Testis (tissue), 3 donors: Measurements from ENCODE around the gene SLC35B2. TPM values are rescaled to one million over a fixed set of nuclear protein-coding genes. Genes with fewer than 3 reads are reported as not detected.

Experiments used
- DNase-seq: peaks from one replicate; pipeline ENCODE4 v3.0.0-alpha.2; 2019
- H3K27ac ChIP-seq, 2 donors: fragments of 200-600 bp; sonication (generic); one replicate each; pipeline ENCODE4 v1.5.1; 2019
- H3K27me3 ChIP-seq: fragments of 200-600 bp; sonication (generic); one replicate; pipeline ENCODE4 v1.5.1; 2019
- H3K36me3 ChIP-seq: fragments of 200-600 bp; sonication (generic); one replicate; pipeline ENCODE4 v1.5.1; 2017; ENCODE audit warnings: low read depth; ENCODE audit errors: missing control alignments
- H3K4me1 ChIP-seq: fragments of 200-600 bp; sonication (generic); one replicate; pipeline ENCODE4 v1.5.1; 2019
- H3K4me3 ChIP-seq, 2 donors: fragments of 200-600 bp; sonication (generic); one replicate each; pipeline ENCODE4 v1.5.1; 2017 to 2019
- H3K9me3 ChIP-seq: fragments of 200-600 bp; sonication (generic); one replicate; pipeline ENCODE4 v1.5.1; 2017
- POLR2A ChIP-seq: fragments of 450-650 bp; IDR thresholded peaks from one replicate; pipeline ENCODE4 v1.6.1; 2017; ENCODE audit warnings: antibody characterized with exemption, mild to moderate bottlenecking, moderate library complexity
- WGBS, 2 donors: methylation state at CpG; one replicate each; pipeline ENCODE4 v1.1.5; 2018; 5-methylcytosine and 5-hydroxymethylcytosine counted together
- intact Hi-C: fragments of 100-400 bp; cut with DNase I; formaldehyde crosslinking; loops from one replicate; pipeline ENCODE4 v1.15.1; 2023; ENCODE audit warnings: low total_unique reads
- polyA plus RNA-seq: library from polyadenylated mRNA; stranded (reverse); fragments of 350-450 nt; fragmentation: Illumina TruSeq; extraction: RNeasy Lipid Tissue Mini Kit (QIAGEN cat#74804); gene quantifications from one replicate; pipeline ENCODE4 v1.2.3, GENCODE V29; 2014; ENCODE audit warnings: low read depth, low replicate concordance; ENCODE audit not compliant: insufficient read depth
- total RNA-seq, 2 donors: library from RNA; depleted of rRNA; stranded (reverse); fragments of >200 nt; gene quantifications; one replicate each; pipeline ENCODE4 v1.2.3, GENCODE V29; 2016
- TF ChIP-seq, protein P1 (sequence below), 3 experiments: fragments of 450-650 bp in 2 of 3; fragments of 200-600 bp in 1 of 3; sonication (generic) in 1 of 3; IDR thresholded peaks; one replicate each; pipeline ENCODE4 v1.5.1; 2016 to 2019; ENCODE audit warnings: antibody characterized with exemption in 3 of 3, mild to moderate bottlenecking in 2 of 3, moderate library complexity in 1 of 3

Gene SLC35B2
- total and polyA plus RNA-seq, 3 donors from 2014 or later, result 32.1 to 49.8 (median 42.4) TPM

DNA sequence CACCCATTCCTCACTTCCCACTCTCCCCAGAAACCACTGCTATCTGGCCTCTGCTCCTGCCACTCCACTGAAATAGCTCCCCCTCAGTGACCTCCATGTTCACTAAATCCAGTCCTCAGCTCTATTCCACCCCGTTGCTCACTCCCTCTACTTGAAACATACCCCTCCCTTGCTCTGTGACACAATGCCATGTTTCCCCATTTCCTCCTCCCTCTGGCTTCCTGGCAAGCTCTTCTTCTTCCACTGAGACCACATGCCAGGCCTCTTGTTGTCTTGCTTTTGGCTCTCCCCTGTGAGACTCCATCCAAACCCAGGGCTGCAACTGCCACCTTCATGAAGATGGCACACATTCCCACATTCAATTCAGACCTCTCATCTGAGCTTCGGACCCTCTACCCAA lies 26.8 kb upstream of the SLC35B2 start:
- DNase-seq, result no peak
- Histone ChIP-seq H3K4me1 (no peaks in the 10 kb centered on the region), H3K4me3 (no peak overlapping the region), H3K36me3 (no peaks in the 10 kb centered on the region), H3K27ac (no peak overlapping the region), H3K27me3 (no peaks in the 10 kb centered on the region), H3K9me3 (no peaks in the 10 kb centered on the region)
- no peak for TF ChIP-seq POLR2A
- TF ChIP-seq, protein P1, sequence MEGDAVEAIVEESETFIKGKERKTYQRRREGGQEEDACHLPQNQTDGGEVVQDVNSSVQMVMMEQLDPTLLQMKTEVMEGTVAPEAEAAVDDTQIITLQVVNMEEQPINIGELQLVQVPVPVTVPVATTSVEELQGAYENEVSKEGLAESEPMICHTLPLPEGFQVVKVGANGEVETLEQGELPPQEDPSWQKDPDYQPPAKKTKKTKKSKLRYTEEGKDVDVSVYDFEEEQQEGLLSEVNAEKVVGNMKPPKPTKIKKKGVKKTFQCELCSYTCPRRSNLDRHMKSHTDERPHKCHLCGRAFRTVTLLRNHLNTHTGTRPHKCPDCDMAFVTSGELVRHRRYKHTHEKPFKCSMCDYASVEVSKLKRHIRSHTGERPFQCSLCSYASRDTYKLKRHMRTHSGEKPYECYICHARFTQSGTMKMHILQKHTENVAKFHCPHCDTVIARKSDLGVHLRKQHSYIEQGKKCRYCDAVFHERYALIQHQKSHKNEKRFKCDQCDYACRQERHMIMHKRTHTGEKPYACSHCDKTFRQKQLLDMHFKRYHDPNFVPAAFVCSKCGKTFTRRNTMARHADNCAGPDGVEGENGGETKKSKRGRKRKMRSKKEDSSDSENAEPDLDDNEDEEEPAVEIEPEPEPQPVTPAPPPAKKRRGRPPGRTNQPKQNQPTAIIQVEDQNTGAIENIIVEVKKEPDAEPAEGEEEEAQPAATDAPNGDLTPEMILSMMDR (IDR thresholded peaks at IDR 0.05), result no peak
- intact Hi-C loops, result no loop called here
- 72 to 74% methylated on average over 2 of the region's 2 CpGs for whole genome bisulfite sequencing, 2 donors

DNA sequence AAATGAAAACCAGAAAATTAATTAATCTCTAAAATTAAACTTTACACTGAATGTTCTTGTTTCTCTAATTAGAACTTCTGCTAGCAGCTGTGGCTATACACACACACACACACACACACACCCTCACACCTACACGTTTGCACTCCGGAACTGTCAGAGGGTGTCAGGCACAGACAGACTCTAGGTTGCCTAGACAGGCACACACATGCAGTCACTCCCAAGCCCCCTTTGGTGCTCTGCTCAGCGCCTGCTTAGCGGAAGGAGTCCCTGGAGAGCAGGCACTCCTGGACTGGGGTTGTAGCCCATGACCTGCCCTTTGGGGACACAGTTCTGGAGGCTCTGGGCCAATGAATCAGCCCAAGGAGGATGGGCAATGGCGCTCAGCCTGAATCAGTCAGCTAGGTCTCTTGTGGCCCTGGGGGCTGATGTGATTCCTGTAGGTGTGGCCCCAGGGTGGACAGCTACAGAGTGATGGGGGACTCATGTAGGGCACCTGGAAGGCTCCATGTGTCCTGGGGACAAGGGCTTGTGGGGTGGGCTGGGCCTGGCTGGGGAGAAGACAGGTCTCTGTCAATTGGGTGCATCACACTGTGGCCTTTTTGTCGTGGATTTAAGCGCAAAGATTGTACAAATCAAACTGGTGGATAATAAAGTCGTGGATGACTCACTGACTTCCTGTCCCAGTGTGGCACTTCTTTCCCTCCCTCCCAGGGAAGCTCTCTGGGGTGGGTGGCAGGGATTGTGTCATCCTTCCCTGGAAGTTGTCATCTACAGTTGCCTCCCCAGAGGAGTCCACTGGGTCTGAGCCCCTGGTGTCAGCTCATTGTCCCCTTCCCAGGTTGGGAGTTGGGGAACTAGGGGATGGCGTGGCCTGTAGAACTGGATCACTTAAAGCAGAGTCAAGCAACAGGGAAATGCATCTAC lies 21.7 kb upstream of the SLC35B2 start:
- Histone ChIP-seq H3K4me3 (no peak overlapping the region), H3K9me3 (no peaks in the 10 kb centered on the region), H3K36me3 (no peaks in the 10 kb centered on the region), H3K27ac (no peak overlapping the region), H3K4me1 (no peaks in the 10 kb centered on the region), H3K27me3 (no peaks in the 10 kb centered on the region)
- no peak for TF ChIP-seq POLR2A
- TF ChIP-seq, protein P1 (IDR thresholded peaks at IDR 0.05), result no peak
- DNase-seq, result no peak
- intact Hi-C loops, result no loop called here
- 76 to 89% methylated on average over 8 to 9 of the region's 9 CpGs for WGBS, 2 donors

DNA sequence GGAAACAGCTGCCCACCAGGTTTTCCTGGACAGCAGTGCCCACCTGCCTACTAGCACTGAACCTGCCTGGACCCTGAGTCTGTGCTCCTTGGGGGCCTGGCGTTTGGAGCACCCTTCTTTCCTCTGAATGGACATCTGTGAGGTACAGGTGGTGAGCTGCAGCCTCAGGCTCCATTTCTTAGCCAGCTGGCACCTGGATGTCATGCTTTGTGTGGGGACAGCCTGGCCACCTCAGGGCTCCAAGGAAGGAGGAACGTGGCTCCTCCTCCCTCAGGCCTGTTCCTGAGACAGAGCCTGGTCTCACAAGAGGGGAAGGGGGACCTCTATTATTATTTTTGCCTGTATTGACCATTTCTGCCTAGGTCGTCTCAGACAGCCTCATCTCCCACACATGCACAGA lies 21.0 kb upstream of the SLC35B2 start:
- TF ChIP-seq, protein P1 (IDR thresholded peaks at IDR 0.05), result no peak
- no peak for TF ChIP-seq POLR2A
- 85 to 92% methylated on average over 3 of the region's 3 CpGs for WGBS, 2 donors
- Histone ChIP-seq H3K27ac (no peak overlapping the region), H3K36me3 (no peaks in the 10 kb centered on the region), H3K27me3 (no peaks in the 10 kb centered on the region), H3K4me1 (no peaks in the 10 kb centered on the region), H3K9me3 (no peaks in the 10 kb centered on the region), H3K4me3 (no peak overlapping the region)
- intact Hi-C loops, result no loop called here
- DNase-seq, result no peak

DNA sequence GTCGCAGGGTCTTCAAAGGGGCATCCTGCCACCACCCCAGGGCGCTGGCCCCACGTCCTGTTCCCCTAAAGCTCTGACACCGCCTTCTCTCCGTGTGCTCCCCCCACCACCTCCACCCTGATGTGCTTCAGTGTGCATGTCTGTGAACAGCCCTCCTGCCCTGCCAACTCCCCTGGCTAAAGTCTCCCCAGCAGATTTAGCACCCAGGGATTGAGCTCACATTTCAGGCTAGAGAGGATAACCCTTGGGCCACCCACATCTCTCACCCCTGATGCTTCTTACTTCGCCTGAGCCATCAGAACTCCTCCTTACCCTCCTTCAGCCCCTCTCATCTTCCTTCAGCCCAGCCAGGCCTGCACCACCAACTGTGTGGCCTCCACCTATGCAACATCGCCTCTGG lies 20.4 kb upstream of the SLC35B2 start:
- Histone ChIP-seq H3K36me3 (no peaks in the 10 kb centered on the region), H3K4me3 (no peak overlapping the region), H3K9me3 (no peaks in the 10 kb centered on the region), H3K27ac (no peak overlapping the region), H3K27me3 (no peaks in the 10 kb centered on the region), H3K4me1 (no peaks in the 10 kb centered on the region)
- TF ChIP-seq POLR2A, result no peak
- TF ChIP-seq, protein P1 (IDR thresholded peaks at IDR 0.05), result no peak
- no peak for DNase-seq
- intact Hi-C loops, result no loop called here
- WGBS, 2 donors, result 85 to 89% methylated on average over 7 of the region's 7 CpGs
